PC-3 (cell line): ENCODE measurements around the gene DPYSL3. TPM values are rescaled to one million over a fixed set of nuclear protein-coding genes. Genes with fewer than 3 reads are reported as not detected.

Experiments
- ATAC-seq: fragments of 200-7000 bp; cut with Tn5 transposase; 2 replicates; pipeline ENCODE4 v1.9.1; 2020; ENCODE audit warnings: mild to moderate bottlenecking, moderate library complexity
- BruUV-seq: library from RNA; stranded (reverse); fragments of 400-500 nt; replicated peaks from 2 replicates; lab custom pipeline; 2021; lab: Mats Ljungman, UMichigan
- CTCF ChIA-PET: fragments of 300-600 bp; sonication (Branson Sonifier 250); formaldehyde crosslinking; loops from one replicate; lab custom pipeline; 2022; ENCODE audit warnings: antibody characterized with exemption; lab: Charles Lee
- POLR2A ChIA-PET: fragments of 300-600 bp; sonication (Branson Sonifier 250); formaldehyde crosslinking; loops from one replicate; lab custom pipeline; 2022; ENCODE audit warnings: antibody characterized with exemption; ENCODE audit not compliant: unreplicated experiment; lab: Charles Lee
- DNase-seq: peaks from one replicate; pipeline ENCODE4 v3.0.0-alpha.2; 2015
- H2AFZ ChIP-seq: fragments of 300-600 bp; sonication (generic); 2 replicates; pipeline ENCODE4 v1.6.0; 2016; ENCODE audit warnings: antibody characterized with exemption, low read length
- H3F3A ChIP-seq: fragments of 300-600 bp; sonication (generic); one replicate; pipeline ENCODE4 v1.6.0; 2017; ENCODE audit warnings: antibody characterized with exemption, low read length, control low read depth, mild to moderate bottlenecking; ENCODE audit not compliant: unreplicated experiment
- H3K27ac ChIP-seq: fragments of 300-600 bp; sonication (generic); 2 replicates; pipeline ENCODE4 v1.5.1; 2016; ENCODE audit warnings: mild to moderate bottlenecking, low read length
- H3K27me3 ChIP-seq: fragments of 300-600 bp; sonication (generic); 2 replicates; pipeline ENCODE4 v1.6.1; 2016; ENCODE audit warnings: low read length, mixed read lengths
- H3K36me3 ChIP-seq: fragments of 300-600 bp; sonication (generic); 2 replicates; pipeline ENCODE4 v1.6.1; 2016; ENCODE audit warnings: low read depth, mixed run types, low read length, mixed read lengths
- H3K4me1 ChIP-seq: fragments of 300-600 bp; sonication (generic); 2 replicates; pipeline ENCODE4 v1.5.1; 2016; ENCODE audit warnings: low read length; ENCODE audit not compliant: insufficient read depth
- H3K4me2 ChIP-seq: fragments of 300-600 bp; sonication (generic); 2 replicates; pipeline ENCODE4 v1.6.0; 2016; ENCODE audit warnings: low read length
- H3K4me3 ChIP-seq: fragments of 300-600 bp; sonication (generic); 2 replicates; pipeline ENCODE4 v1.5.1; 2016; ENCODE audit warnings: mild to moderate bottlenecking, low read length, mixed read lengths
- H3K79me2 ChIP-seq: fragments of 300-600 bp; sonication (generic); 2 replicates; pipeline ENCODE4 v1.6.1; 2017; ENCODE audit warnings: low read length, mixed read lengths
- H3K9ac ChIP-seq: fragments of 300-600 bp; sonication (generic); 2 replicates; pipeline ENCODE4 v1.6.0; 2016; ENCODE audit warnings: mild to moderate bottlenecking, low read length
- H3K9me2 ChIP-seq: fragments of 300-600 bp; sonication (generic); replicated peaks from 2 replicates; pipeline ENCODE4 v1.6.1; 2016; ENCODE audit warnings: mixed run types, low read length, mixed read lengths
- H3K9me3 ChIP-seq: fragments of 300-600 bp; sonication (generic); 2 replicates; pipeline ENCODE4 v1.6.1; 2016; ENCODE audit warnings: low read length, mixed read lengths
- H4K20me1 ChIP-seq: fragments of 300-600 bp; sonication (generic); 2 replicates; pipeline ENCODE4 v1.6.1; 2016; ENCODE audit warnings: low read length, mixed read lengths
- CTCF ChIP-seq: fragments of 300-600 bp; sonication (generic); conservative IDR thresholded peaks from 2 replicates; pipeline ENCODE4 v1.5.1; 2017; ENCODE audit warnings: antibody characterized with exemption, low read depth, mild to moderate bottlenecking, low read length
- EZH2 ChIP-seq: fragments of 300-600 bp; sonication (generic); IDR thresholded peaks from one replicate; pipeline ENCODE4 v1.6.1; 2017; ENCODE audit warnings: antibody characterized with exemption, mild to moderate bottlenecking, low read length; ENCODE audit not compliant: unreplicated experiment
- EZH2phosphoT487 ChIP-seq: fragments of 300-600 bp; sonication (generic); IDR thresholded peaks from 2 replicates; pipeline ENCODE4 v1.6.1; 2018; ENCODE audit warnings: mild to moderate bottlenecking, antibody characterized with exemption, low read length, borderline replicate concordance
- intact Hi-C: fragments of 100-400 bp; cut with micrococcal nuclease; formaldehyde crosslinking; loops from 2 replicates; pipeline ENCODE4 v1.9.0; 2023
- total RNA-seq: library from RNA; depleted of rRNA; stranded (reverse); fragments of >200 nt; gene quantifications from 2 replicates; pipeline ENCODE4 v1.2.3, GENCODE V29; 2014

Gene DPYSL3
- total RNA-seq, 1 experiment from 2014 or later: 20.6 TPM

DNA sequence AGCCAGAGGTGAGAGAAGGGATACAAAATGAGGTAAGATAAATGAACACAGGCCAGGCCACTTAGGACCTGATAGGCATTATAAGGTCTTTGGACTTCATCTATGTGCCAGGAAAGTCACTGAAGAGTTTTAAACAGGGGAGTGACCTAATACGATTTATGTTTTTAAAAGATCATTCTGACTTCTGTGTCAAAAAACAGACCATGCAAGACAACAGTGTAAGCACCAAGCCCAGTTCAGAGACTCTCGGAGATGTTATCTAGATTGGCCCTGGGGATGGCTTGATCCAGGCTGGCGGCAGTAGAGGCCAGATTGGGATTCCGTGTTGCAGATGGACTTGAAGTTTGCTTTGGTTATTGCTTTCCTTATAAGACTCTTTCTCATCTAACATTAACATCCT lies 43.0 kb upstream of the DPYSL3 start:
- H3K4me1 ChIP-seq: no peaks in the 10 kb centered on the region
- H2AFZ ChIP-seq: no peak overlapping the region
- no peak for ATAC-seq
- TF ChIP-seq CTCF (no peak), EZH2 (no peak), EZH2phosphoT487 (no peak)
- no peaks in the 10 kb centered on the region for H3K27me3 ChIP-seq
- no TSS peak for BruUV-seq
- H3K27ac ChIP-seq: no peak overlapping the region
- no peak overlapping the region for H3K4me3 ChIP-seq
- no peak overlapping the region for H3K9ac ChIP-seq
- intact Hi-C loops: no loop called here
- ChIA-PET POLR2A (no interaction called here), CTCF (no interaction called here)
- no peaks in the 10 kb centered on the region for H3F3A ChIP-seq
- no peaks in the 10 kb centered on the region for H3K9me2 ChIP-seq
- no peak overlapping the region for H3K4me2 ChIP-seq
- no peak for DNase-seq
- H3K36me3 ChIP-seq: no peaks in the 10 kb centered on the region
- H3K9me3 ChIP-seq: no peaks in the 10 kb centered on the region
- H3K79me2 ChIP-seq: no peaks in the 10 kb centered on the region
- H4K20me1 ChIP-seq: no peaks in the 10 kb centered on the region

DNA sequence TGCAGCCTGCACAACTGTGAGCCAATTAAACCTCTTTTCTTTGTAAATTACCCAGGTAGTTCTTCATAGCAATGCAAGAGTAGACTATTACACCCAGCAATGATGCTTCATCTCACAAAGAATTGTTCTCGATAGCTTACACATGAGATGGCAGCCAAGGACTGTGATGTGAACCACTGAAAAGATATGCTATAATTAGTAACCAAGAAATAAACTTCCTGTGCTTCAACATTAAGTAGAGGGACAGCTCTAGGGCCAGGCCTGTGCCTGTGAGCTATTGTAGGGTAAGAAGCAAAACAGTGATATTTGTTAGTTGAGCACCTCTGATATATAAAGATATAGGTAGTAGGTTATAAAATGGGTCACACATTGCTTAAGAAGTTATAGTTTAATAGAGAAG lies 41.8 kb upstream of the DPYSL3 start:
- H3K4me2 ChIP-seq: no peak overlapping the region
- intact Hi-C loops: no loop called here
- DNase-seq (no peak), ATAC-seq (no peak)
- ChIA-PET POLR2A (no interaction called here), CTCF (no interaction called here)
- no peak overlapping the region for H3K4me3 ChIP-seq
- no peaks in the 10 kb centered on the region for H3K9me2 ChIP-seq
- H3K4me1 ChIP-seq: no peaks in the 10 kb centered on the region
- no peaks in the 10 kb centered on the region for H3K36me3 ChIP-seq
- no TSS peak for BruUV-seq
- H4K20me1 ChIP-seq: no peaks in the 10 kb centered on the region
- H3F3A ChIP-seq: no peaks in the 10 kb centered on the region
- H3K9me3 ChIP-seq: no peaks in the 10 kb centered on the region
- no peak overlapping the region for H3K27ac ChIP-seq
- TF ChIP-seq CTCF: no peak
- TF ChIP-seq EZH2: no peak
- TF ChIP-seq EZH2phosphoT487: no peak
- H3K79me2 ChIP-seq: no peaks in the 10 kb centered on the region
- H3K9ac ChIP-seq: no peak overlapping the region
- no peak overlapping the region for H2AFZ ChIP-seq
- H3K27me3 ChIP-seq: no peaks in the 10 kb centered on the region

DNA sequence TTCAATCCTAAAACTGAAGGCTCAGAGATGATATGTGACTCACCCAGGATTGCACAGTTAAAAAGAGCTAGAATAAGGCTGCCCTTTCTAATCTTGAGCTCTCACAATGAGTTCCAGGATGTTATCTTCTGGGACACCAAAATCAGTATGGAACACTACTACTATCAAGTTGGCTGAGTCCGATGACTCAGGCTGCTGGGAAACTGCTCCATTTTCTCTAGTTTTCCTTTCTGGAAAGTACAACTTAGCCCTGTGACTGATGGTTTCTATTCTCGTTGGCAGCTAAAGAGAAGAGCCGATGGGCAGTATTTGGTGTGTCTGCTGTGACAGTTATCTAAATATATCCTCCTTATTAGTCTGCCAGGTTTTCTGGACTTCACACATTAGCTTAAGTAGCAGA lies 37.9 kb upstream of the DPYSL3 start:
- H2AFZ ChIP-seq: no peak overlapping the region
- H3K79me2 ChIP-seq: no peaks in the 10 kb centered on the region
- no peak overlapping the region for H3K4me2 ChIP-seq
- no peaks in the 10 kb centered on the region for H3F3A ChIP-seq
- H3K9ac ChIP-seq: no peak overlapping the region
- ChIA-PET POLR2A (no interaction called here), CTCF (no interaction called here)
- BruUV-seq: no TSS peak
- intact Hi-C loops: no loop called here
- no peak overlapping the region for H3K27ac ChIP-seq
- no peak for TF ChIP-seq EZH2
- no peak for TF ChIP-seq EZH2phosphoT487
- no peak for TF ChIP-seq CTCF
- no peaks in the 10 kb centered on the region for H3K36me3 ChIP-seq
- H3K27me3 ChIP-seq: no peaks in the 10 kb centered on the region
- ATAC-seq (no peak), DNase-seq (no peak)
- no peak overlapping the region for H3K4me3 ChIP-seq
- H3K4me1 ChIP-seq: no peaks in the 10 kb centered on the region
- no peaks in the 10 kb centered on the region for H3K9me2 ChIP-seq
- H3K9me3 ChIP-seq: no peaks in the 10 kb centered on the region
- no peaks in the 10 kb centered on the region for H4K20me1 ChIP-seq
